CD4-positive, alpha-beta T cell treated with Interleukin-4 for 4 hours (primary cell): ENCODE results near the gene PRSS16.

Experiments
- DNase-seq: peaks from one replicate; pipeline ENCODE4 v3.0.0-alpha.2; 2020

PRSS16 gene

DNA sequence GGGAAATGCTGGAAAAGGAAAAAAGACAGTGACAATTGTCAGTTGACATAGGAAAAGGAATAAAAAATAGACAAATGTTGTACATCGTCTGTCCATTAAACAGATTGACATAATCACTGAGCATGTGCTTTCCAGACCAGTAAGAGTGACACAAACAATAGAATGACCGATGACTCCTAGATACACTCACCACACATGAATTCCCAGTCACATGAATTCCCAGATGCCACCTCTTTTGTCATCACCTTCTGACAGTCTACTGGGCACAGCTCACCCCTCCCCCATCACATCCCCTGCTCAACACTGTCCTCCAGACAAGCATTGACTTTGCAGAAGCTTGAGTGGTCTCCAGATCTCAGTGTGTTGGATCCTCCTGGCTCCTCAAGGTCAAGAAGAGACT lies 38.6 kb downstream of the PRSS16 start:
- DNase-seq = no peak

GRCh38 chr6:27287751-27288135 lies 40.2 kb downstream of the PRSS16 start:
- DNase-seq = no peak

DNA sequence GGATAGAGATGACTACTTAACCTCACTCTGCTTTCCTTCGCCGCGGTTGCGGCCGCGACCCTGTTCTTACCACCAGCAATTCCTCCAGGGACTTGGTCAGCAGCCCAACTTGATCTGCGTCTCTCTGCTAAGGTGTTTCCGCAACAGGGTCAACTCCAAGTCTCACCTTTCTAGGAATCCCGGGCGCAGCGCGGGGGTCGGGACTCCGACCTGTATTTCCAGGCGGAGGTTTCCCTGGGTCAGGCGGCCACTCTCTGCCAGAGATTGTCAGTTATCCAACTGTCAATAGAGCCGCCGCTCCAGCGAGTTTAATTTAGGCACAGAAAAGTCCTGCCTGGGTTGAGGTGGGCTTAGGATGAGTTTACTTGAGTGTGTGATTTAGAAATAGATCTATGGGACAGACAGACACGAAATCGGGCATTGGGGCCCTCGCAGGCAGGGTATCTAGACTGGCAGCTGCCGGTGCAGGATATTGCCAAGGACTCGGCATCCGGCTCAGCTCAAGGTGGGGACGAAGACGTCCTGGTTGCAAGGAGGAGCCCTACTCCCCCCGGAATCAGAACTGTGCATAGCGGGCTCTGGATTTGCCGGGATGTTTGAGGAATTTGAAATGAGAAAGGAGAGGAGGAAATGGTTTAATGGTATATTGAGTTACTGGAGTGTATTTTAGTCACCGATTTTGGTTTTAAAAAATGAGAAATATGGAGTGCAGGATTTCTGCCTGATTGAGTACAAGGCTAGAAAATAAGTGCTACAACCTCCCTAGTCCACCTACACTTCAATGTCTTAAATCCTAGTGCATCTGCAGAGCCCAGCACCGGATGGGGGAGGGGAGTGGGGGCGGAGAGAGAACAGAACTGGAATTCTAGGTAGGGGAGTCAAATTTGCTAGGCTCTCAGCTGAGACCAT lies 40.9 kb downstream of the PRSS16 start:
- DNase-seq = no peak

- DNase-seq = no peak
These were observed 42.8 kb downstream of the PRSS16 start for GRCh38 chr6:27290065-27290849.

DNA sequence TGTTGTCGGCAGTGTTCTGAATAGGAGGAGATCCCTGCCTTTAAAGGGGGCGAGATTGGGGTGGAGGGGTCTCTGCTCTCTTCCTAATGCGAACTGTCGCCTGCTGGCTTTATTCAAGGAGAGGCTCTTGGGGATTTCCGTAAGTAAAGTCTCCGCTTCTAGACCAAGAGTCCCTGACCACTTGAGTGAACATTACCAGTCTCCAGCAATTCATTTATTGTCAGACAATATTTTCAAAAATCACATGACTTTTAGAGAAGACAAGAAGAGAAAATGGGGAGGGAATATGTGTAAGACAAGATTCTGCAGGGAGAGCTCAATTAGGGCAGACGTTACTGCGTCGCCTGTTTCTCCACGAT lies 43.3 kb downstream of the PRSS16 start:
- no peak for DNase-seq

DNA sequence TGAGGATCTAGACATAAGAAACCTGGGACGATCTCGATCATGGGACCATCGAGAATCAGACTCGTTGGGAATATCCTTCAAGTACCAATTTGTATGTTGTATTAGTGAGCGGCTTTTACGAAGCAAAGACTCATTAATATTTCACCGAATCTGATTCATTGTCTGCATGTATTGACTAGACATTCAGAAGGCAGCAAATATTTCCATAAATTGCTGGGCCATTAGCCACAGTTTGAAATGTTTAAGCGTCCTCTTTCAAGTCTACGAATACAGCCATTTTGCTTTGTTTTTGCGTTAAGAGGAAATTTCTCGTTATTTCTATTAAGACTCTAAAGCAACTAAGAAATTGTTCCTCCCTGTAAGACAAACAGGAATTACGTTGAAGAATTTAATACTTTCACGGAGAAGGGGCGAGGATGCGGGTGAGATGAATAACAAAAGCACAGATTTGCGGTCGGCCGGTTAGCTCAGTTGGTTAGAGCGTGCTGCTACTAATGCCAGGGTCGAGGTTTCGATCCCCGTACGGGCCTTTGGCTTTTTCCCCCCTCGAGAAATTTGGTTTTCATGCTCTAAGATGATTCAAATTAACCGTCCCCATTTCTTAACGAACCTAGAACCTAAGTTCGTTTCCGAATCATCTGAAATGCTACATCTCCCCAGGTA lies 46.1 kb downstream of the PRSS16 start:
- DNase-seq = no peak

DNA sequence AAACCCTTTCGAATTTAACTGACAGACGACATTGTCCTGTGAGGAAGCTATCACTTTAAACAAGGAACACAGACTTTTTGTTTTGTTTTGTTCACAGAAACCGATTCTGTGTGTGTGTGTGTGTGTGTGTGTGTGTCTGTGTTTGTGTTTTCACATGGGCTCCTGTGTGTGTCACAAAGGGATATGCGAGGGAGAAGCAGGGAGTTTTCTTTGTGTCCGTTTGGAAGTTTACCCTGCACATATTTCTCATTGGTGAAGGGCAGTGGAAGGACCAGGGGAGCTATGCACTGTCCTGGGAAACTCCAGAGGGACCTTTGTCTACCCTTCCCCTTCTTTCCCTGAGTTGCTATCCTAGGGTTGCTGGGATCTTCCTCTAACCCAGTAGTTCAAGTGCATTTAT lies 46.9 kb downstream of the PRSS16 start:
- no peak for DNase-seq

GRCh38 chr6:27295301-27296079 lies 48.0 kb downstream of the PRSS16 start:
- DNase-seq = no peak

DNA sequence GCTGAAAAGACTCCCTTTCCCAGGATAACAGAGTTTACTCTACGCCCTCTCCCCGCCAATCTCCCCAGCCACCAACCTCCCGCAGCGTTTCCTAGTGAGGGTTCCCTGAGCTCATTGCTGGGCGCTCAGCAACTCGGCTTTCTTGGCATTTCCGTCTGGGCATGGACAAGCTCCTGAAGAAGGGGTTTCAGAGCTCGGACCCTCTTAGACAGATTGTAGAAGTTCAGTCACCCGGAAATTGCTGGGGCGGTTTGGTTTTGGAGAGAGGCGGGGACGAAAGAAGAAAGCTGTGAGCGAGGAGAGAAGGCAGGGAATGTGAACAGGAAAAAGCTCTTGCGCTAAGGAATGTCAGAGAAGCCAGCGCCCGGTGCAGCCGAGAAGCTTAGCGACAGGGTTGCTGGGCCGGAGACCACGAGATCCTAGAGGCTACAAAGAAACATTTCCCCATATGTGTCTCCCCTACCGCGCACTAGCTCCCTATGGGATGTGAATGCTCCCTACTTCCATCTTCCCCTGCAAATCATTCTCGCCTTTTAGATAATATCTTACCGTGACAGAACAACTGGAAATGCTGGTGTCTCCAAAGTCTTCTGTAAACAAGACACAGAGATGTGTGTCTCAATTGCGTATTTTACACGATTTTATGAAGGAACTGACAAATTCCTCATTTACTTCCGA lies 48.7 kb downstream of the PRSS16 start:
- no peak for DNase-seq

GRCh38 chr6:27297484-27297856 lies 50.0 kb downstream of the PRSS16 start:
- no peak for DNase-seq

GRCh38 chr6:27297857-27298730 lies 50.6 kb downstream of the PRSS16 start:
- no peak for DNase-seq

DNA sequence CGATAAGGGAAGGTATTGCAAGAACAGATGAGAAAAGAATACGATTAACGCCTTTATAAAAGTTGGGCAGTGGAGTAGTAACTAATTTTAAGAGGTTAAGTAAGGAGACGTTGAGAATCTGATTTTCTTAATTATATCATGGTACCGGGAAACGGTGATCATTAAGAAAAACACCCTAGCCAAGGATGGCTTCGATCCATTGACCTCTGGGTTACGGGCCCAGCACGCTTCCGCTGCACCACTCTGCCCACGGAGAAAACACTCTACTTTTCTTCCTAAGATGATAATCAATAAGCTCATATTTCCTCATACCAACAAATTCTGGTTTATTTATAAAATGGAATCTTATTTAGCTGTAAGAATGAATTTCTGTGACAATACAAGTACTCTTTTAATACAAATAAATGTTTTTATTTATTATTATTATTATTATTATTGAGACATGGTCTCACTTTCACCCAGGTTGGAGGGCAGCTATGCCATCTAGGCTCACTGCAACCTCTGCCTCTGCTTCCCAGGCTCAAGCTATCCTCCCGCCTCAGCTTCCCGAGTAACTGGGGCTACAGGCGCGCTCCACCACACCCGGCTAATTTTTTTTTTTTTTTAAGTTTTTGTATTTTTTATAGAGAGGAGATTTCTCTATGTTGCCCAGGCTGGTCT lies 56.2 kb downstream of the PRSS16 start:
- no peak for DNase-seq
